Body of pancreas (tissue), 4 donors: ENCODE measurements around the gene LRRC40. TPM values are rescaled to one million over a fixed set of nuclear protein-coding genes. Genes with fewer than 3 reads are reported as not detected.

ENCODE experiments used
- ATAC-seq: fragments of 150-250 bp; one replicate; pipeline ENCODE4 v1.9.1; 2016
- DNase-seq, 4 donors: peaks; one replicate each; pipeline ENCODE4 v3.0.0-alpha.2; 2019
- H3K27ac ChIP-seq, 4 donors: fragments of 200-600 bp; sonication (generic); 1 replicate in 3 of 4; 2 replicates in 1 of 4; pipeline versions ENCODE4 v1.5.1 to v1.6.1; 2016 to 2019; ENCODE audit warnings: mild to moderate bottlenecking in 1 of 4, mixed read lengths in 1 of 4, moderate library complexity in 1 of 4
- H3K27me3 ChIP-seq, 2 donors: fragments of 200-600 bp; sonication (generic); one replicate each; pipeline ENCODE4 v1.6.0; 2016; ENCODE audit warnings: mild to moderate bottlenecking in 1 of 2
- H3K36me3 ChIP-seq, 2 donors: fragments of 200-600 bp; sonication (generic); replicated peaks in 1 of 2; 2 replicates each; pipeline ENCODE4 v1.5.1; 2016; ENCODE audit warnings: low read depth in 2 of 2; ENCODE audit not compliant: insufficient read depth in 1 of 2
- H3K4me1 ChIP-seq: fragments of 200-600 bp; sonication (generic); one replicate; pipeline ENCODE4 v1.6.0; 2016
- H3K4me3 ChIP-seq, 2 donors: fragments of 200-600 bp; sonication (generic); 1 replicate in 1 of 2; 2 replicates in 1 of 2; pipeline ENCODE4 v1.5.1; 2016 to 2019
- H3K9me3 ChIP-seq, 3 donors: fragments of 200-600 bp; sonication (generic); 1 replicate in 2 of 3; 2 replicates in 1 of 3; pipeline ENCODE4 v1.5.1; 2016
- POLR2A ChIP-seq, 3 donors: fragments of 450-650 bp; IDR thresholded peaks; one replicate each; pipeline ENCODE4 v1.6.1; 2016; ENCODE audit warnings: antibody characterized with exemption in 3 of 3, mild to moderate bottlenecking in 2 of 3
- WGBS, 2 donors: methylation state at CpG; one replicate each; pipeline ENCODE4 v1.1.5; 2017; 5-methylcytosine and 5-hydroxymethylcytosine counted together
- intact Hi-C: fragments of 100-400 bp; cut with DNase I; formaldehyde crosslinking; loops from one replicate; pipeline ENCODE4 v1.15.1; 2023
- total RNA-seq, 2 donors: library from RNA; depleted of rRNA; stranded (reverse); fragments of >200 nt; gene quantifications; one replicate each; pipeline ENCODE4 v1.1.0, GENCODE V29; 2016
- TF ChIP-seq, protein P1 (sequence below), 7 experiments: fragments of 450-650 bp in 4 of 7; fragments of 200-600 bp in 3 of 7; sonication (generic) in 3 of 7; IDR thresholded peaks; one replicate each; pipeline ENCODE4 v1.5.1; 2016 to 2019; ENCODE audit warnings: antibody characterized with exemption in 7 of 7

The LRRC40 gene
- total RNA-seq, 2 donors from 2014 or later, result 3.3 to 7.3 TPM

DNA sequence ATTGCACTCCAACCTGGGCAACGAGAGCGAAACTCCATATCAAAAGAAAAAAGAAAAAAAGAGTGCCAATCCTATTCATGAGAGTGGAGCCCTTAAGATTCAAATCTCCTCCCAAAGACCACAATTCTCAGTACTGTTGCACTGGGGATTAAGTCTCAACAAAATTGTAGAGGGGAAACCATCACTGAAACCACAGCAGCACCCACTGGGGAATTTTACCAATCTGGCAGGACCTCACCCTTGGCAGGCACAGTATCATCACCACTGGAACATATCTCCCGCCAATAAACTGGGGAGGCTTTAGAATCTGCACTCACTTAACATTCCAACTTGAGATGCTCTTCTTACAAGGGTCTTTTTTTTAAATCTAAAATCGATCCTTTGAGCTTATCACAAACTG, 41.0 kb downstream of the LRRC40 start:
- H3K4me1 ChIP-seq, result no peaks in the 10 kb centered on the region
- no peaks in the 10 kb centered on the region for H3K9me3 ChIP-seq
- intact Hi-C loops, result no loop called here
- no peak for ATAC-seq
- H3K36me3 ChIP-seq, result no peaks in the 10 kb centered on the region
- no peaks in the 10 kb centered on the region for H3K27me3 ChIP-seq
- WGBS, 2 donors, result 88 to 91% methylated on average over 4 of the region's 4 CpGs
- no peak overlapping the region for H3K4me3 ChIP-seq
- no peak for DNase-seq
- no peak for TF ChIP-seq POLR2A (IDR thresholded peaks at IDR 0.05)
- H3K27ac ChIP-seq, result no peak overlapping the region

DNA sequence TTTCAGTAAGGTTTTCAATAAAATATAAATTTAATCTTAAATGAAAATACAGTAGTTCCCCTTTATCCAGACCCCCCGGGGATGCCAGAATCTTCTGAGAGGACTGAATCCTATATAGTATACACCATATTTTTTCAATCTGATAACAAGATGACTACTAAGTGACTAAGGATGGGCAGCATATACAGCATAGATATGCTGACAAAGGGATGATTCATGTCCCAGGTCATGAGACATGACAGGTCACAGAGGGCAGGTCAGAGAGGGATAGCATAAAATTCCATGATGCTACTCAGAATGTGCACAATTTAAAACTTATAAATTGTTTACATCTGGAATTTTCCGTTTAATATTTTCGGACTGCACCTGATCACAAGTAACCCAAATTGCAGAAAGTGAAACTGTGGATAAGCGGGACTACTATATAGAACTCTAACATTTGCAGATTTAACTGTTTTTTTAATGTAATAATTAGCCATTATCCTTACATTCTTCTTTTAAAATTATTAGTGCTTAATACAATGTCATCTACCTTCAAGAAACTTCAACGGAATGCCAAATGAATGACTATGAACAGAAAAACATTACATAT, 48.8 kb downstream of the LRRC40 start:
- Histone ChIP-seq H3K4me3 (no peak overlapping the region), H3K9me3 (no peaks in the 10 kb centered on the region), H3K4me1 (no peaks in the 10 kb centered on the region), H3K27ac (no peak overlapping the region), H3K36me3 (no peaks in the 10 kb centered on the region), H3K27me3 (no peaks in the 10 kb centered on the region)
- intact Hi-C loops, result no loop called here
- ATAC-seq (no peak), DNase-seq (no peak)
- TF ChIP-seq, protein P1, sequence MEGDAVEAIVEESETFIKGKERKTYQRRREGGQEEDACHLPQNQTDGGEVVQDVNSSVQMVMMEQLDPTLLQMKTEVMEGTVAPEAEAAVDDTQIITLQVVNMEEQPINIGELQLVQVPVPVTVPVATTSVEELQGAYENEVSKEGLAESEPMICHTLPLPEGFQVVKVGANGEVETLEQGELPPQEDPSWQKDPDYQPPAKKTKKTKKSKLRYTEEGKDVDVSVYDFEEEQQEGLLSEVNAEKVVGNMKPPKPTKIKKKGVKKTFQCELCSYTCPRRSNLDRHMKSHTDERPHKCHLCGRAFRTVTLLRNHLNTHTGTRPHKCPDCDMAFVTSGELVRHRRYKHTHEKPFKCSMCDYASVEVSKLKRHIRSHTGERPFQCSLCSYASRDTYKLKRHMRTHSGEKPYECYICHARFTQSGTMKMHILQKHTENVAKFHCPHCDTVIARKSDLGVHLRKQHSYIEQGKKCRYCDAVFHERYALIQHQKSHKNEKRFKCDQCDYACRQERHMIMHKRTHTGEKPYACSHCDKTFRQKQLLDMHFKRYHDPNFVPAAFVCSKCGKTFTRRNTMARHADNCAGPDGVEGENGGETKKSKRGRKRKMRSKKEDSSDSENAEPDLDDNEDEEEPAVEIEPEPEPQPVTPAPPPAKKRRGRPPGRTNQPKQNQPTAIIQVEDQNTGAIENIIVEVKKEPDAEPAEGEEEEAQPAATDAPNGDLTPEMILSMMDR (IDR thresholded peaks at IDR 0.05), result no peak
- TF ChIP-seq POLR2A (IDR thresholded peaks at IDR 0.05), result no peak
- WGBS, 2 donors, result 94 to 96% methylated on average over 5 of the region's 5 CpGs

DNA sequence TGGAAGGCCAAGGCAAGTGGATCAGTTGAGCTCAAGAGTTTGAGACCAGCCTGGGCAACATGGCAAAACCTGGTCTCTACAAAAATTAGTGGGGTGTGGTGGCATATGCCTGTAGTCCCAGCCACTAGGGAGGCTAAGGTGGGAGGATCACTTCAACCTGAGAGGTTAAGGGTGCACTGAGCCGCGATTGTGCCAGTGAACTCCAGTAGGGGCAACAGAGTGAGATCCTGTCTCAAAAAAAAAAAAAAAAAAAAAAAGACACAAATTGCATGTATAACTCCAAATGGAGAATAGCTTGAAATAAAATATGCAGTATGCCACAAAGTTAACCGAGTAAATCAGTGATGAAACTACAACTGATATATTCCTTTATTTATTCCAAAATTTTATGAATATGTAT, 51.6 kb downstream of the LRRC40 start:
- no peaks in the 10 kb centered on the region for H3K9me3 ChIP-seq
- WGBS, 2 donors, result 82 to 87% methylated on average over 3 of the region's 3 CpGs
- TF ChIP-seq, protein P1 (IDR thresholded peaks at IDR 0.05), result no peak
- no peak for TF ChIP-seq POLR2A (IDR thresholded peaks at IDR 0.05)
- peaks cover 10% of the 10 kb centered on the region for H3K4me1 ChIP-seq
- no peaks in the 10 kb centered on the region for H3K36me3 ChIP-seq
- DNase-seq (no peak), ATAC-seq (no peak)
- intact Hi-C loops, result no loop called here
- H3K4me3 ChIP-seq, result no peak overlapping the region
- no peaks in the 10 kb centered on the region for H3K27me3 ChIP-seq
- no peak overlapping the region for H3K27ac ChIP-seq

DNA sequence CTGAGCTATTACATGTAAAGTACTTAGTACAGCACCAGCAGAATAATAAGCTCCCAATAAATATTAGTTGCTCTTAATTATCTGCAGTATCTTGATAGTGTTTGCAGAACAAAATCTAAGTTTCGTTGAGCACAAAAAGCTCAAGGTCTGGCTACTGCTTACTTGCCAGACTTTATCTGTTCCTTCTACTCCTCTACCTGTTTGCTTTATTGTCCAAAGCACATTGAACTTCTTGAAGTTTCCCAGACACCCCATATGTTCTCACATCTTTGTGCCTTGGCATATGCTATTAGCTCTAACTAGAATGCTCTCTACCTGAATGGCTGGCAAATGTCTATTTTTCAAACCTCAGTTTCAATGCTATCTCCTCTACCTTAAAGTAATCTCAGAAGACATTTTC, 54.9 kb downstream of the LRRC40 start:
- WGBS, 2 donors, result 39% methylated on average over 1 of the region's 1 CpG
- no peaks in the 10 kb centered on the region for H3K27me3 ChIP-seq
- intact Hi-C loops, result no loop called here
- peaks cover 10% of the 10 kb centered on the region for H3K4me1 ChIP-seq
- no peaks in the 10 kb centered on the region for H3K9me3 ChIP-seq
- no peak for ATAC-seq
- no peaks in the 10 kb centered on the region for H3K36me3 ChIP-seq
- TF ChIP-seq, protein P1 (IDR thresholded peaks at IDR 0.05), result no peak
- TF ChIP-seq POLR2A (IDR thresholded peaks at IDR 0.05), result no peak
- no peak overlapping the region for H3K27ac ChIP-seq
- H3K4me3 ChIP-seq, result no peak overlapping the region
- DNase-seq, result no peak

DNA sequence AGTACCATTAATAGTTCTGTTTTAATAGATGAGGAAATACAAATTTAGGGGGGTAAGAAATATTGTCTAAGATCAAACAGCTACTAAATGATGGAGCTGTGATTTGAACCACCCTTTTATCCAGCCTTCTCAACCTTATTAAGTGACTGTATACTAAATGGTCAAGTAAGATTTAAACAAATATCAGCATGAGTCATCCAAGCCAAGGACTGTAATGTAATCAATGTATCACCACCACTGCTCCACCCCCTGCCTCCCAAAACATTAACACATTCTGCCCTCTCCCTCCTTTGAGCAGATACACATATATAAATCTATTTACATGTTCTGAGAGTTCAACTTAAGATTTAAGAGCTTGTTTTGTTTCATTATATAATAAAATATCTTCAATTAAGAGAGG, 58.9 kb downstream of the LRRC40 start:
- H3K27me3 ChIP-seq, result no peaks in the 10 kb centered on the region
- intact Hi-C loops, result no loop called here
- H3K4me3 ChIP-seq, result no peak overlapping the region
- H3K9me3 ChIP-seq, result no peaks in the 10 kb centered on the region
- H3K4me1 ChIP-seq, result peaks cover 10% of the 10 kb centered on the region
- H3K36me3 ChIP-seq, result no peaks in the 10 kb centered on the region
- TF ChIP-seq, protein P1 (IDR thresholded peaks at IDR 0.05), result no peak
- no peak for TF ChIP-seq POLR2A (IDR thresholded peaks at IDR 0.05)
- DNase-seq, result no peak
- no peak overlapping the region for H3K27ac ChIP-seq
- ATAC-seq, result no peak
